ENCODE data around the gene ENTR1.

GRCh38 chr9:136359774-136360718 is 50.4 kb downstream of the ENTR1 start:
- TF ChIP-seq CTCF (conservative IDR thresholded peaks at IDR 0.05; ENCODE audit: low read depth, low read length) (no peak), POLR2A (IDR thresholded peaks at IDR 0.05; ENCODE audit: low read depth, low read length) (no peak), MXI1 (IDR thresholded peaks at IDR 0.05; ENCODE audit: borderline replicate concordance, low read depth, low read length) (no peak), SMC3 (IDR thresholded peaks at IDR 0.05; ENCODE audit: low read depth, low read length) (no peak), NFE2L2 (IDR thresholded peaks at IDR 0.05; ENCODE audit: low read depth, low read length) (no peak), RAD21 (IDR thresholded peaks at IDR 0.05; ENCODE audit: low read length) (no peak), USF2 (IDR thresholded peaks at IDR 0.05; ENCODE audit: low read depth, low read length) (no peak), CEBPB (IDR thresholded peaks at IDR 0.05; ENCODE audit: low read depth, low read length) (no peak), MAZ (IDR thresholded peaks at IDR 0.05; ENCODE audit: borderline replicate concordance, low read depth, low read length) (no peak), RFX5 (IDR thresholded peaks at IDR 0.05; ENCODE audit: low read depth, low read length) (no peak), RCOR1 (IDR thresholded peaks at IDR 0.05; ENCODE audit: insufficient replicate concordance, low read length) (no peak), CHD1 (IDR thresholded peaks at IDR 0.05; ENCODE audit: low read depth, low read length) (no peak), ELK1 (IDR thresholded peaks at IDR 0.05; ENCODE audit: borderline replicate concordance, low read depth, low read length) (no peak), MAFK (IDR thresholded peaks at IDR 0.05; ENCODE audit: low read depth, low read length) (no peak)

Data from IMR-90 (cell line).